Neural crest cell (in vitro differentiated cells): ENCODE measurements around the gene TBC1D19. TPM values are rescaled to one million over a fixed set of nuclear protein-coding genes. Genes with fewer than 3 reads are reported as not detected.
"Not testable (repeated sequence)": the region's sequence is repeated elsewhere in the genome, so short reads cannot be mapped to it uniquely, and the experiment has no call there.

Experiments used
- DNase-seq: peaks from one replicate; pipeline ENCODE4 v3.0.0; 2021; ENCODE audit warnings: low read depth, mixed read lengths, low spot score
- H3K27ac Mint-ChIP-seq: one replicate; pipeline ENCODE4 v1.8.0; 2021; ENCODE audit warnings: mild to moderate bottlenecking, mixed read lengths; ENCODE audit not compliant: unreplicated experiment
- H3K27me3 Mint-ChIP-seq: 2 replicates; pipeline ENCODE4 v1.8.0; 2021; ENCODE audit warnings: low read depth, mild to moderate bottlenecking, mixed read lengths
- H3K36me3 Mint-ChIP-seq: 2 replicates; pipeline ENCODE4 v1.8.0; 2021; ENCODE audit warnings: low read depth, mild to moderate bottlenecking, mixed read lengths
- H3K4me1 Mint-ChIP-seq: 2 replicates; pipeline ENCODE4 v1.8.0; 2021; ENCODE audit warnings: mixed read lengths
- H3K4me3 Mint-ChIP-seq: one replicate; pipeline ENCODE4 v1.8.0; 2021; ENCODE audit warnings: mild to moderate bottlenecking, mixed read lengths
- H3K9me3 Mint-ChIP-seq: 2 replicates; pipeline ENCODE4 v1.8.0; 2021; ENCODE audit warnings: mixed read lengths
- total RNA-seq: library from RNA; stranded (reverse); gene quantifications from 2 replicates; pipeline ENCODE4 v1.2.1, GENCODE V29; 2021
- TF ChIP-seq, protein P1 (sequence below): fragments of 200-600 bp; sonication (generic); conservative IDR thresholded peaks from 2 replicates; pipeline ENCODE4 v1.5.0; 2021; ENCODE audit warnings: antibody characterized with exemption, mild to moderate bottlenecking

Gene TBC1D19
- total RNA-seq, 1 donor from 2014 or later: 9.2 TPM

DNA sequence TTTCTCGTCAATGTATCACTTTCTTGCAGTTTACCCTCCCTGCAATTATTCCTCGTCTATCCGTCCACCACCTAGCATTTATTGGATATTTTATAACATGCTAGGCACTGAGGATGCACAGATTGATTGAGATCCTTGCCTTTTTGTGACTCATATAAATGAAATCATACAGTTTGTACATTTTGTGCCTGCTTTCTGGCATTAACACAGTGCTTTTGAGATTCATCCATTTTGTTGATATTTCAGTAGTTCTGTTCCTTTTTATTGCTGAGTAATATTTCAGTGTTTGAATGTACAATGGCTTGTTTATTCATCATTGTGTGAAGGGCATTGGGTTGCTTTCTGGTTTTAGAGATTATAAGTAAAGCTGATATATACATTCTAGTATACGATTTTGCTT lies 841 bp downstream of the TBC1D19 start:
- H3K9me3 Mint-ChIP-seq: no peaks in the 10 kb centered on the region

DNA sequence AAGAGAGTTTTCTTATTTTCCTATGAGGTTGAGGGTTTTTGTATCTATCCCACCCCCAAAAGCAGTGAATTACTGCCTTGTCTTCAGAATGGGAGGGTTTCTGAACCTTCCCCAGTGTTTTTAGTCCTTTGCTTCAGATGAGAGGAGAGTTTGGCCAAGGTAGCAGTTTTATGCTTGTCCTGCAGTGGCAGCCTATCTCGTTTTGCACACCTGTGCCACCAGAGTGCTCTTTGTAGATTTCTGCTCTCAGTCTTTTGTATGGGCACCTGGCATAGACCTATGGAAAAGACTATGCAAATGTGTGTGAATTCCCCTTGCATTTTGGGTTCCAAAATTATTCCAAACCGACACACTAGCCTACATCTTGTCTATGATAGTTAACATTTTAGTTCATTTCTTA lies 5.8 kb downstream of the TBC1D19 start:
- no peaks in the 10 kb centered on the region for H3K27me3 Mint-ChIP-seq
- TF ChIP-seq, protein P1, sequence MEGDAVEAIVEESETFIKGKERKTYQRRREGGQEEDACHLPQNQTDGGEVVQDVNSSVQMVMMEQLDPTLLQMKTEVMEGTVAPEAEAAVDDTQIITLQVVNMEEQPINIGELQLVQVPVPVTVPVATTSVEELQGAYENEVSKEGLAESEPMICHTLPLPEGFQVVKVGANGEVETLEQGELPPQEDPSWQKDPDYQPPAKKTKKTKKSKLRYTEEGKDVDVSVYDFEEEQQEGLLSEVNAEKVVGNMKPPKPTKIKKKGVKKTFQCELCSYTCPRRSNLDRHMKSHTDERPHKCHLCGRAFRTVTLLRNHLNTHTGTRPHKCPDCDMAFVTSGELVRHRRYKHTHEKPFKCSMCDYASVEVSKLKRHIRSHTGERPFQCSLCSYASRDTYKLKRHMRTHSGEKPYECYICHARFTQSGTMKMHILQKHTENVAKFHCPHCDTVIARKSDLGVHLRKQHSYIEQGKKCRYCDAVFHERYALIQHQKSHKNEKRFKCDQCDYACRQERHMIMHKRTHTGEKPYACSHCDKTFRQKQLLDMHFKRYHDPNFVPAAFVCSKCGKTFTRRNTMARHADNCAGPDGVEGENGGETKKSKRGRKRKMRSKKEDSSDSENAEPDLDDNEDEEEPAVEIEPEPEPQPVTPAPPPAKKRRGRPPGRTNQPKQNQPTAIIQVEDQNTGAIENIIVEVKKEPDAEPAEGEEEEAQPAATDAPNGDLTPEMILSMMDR: no peak
- no peak for DNase-seq
- peaks cover 15% of the 10 kb centered on the region for H3K36me3 Mint-ChIP-seq
- H3K4me3 Mint-ChIP-seq: no peak overlapping the region
- H3K9me3 Mint-ChIP-seq: peaks cover 6% of the 10 kb centered on the region
- H3K4me1 Mint-ChIP-seq: peaks cover 9% of the 10 kb centered on the region
- H3K27ac Mint-ChIP-seq: no peak overlapping the region

More for the DNA sequence above, 841 bp downstream of the TBC1D19 start:
- Mint-ChIP-seq H3K27ac (peak overlapping the region; percentile 68), H3K4me1 (peaks cover 27% of the 10 kb centered on the region), H3K36me3 (peaks cover 5% of the 10 kb centered on the region), H3K27me3 (no peaks in the 10 kb centered on the region), H3K4me3 (peak overlapping the region; percentile 99)
- TF ChIP-seq, protein P1: no peak
- DNase-seq: no peak

DNA sequence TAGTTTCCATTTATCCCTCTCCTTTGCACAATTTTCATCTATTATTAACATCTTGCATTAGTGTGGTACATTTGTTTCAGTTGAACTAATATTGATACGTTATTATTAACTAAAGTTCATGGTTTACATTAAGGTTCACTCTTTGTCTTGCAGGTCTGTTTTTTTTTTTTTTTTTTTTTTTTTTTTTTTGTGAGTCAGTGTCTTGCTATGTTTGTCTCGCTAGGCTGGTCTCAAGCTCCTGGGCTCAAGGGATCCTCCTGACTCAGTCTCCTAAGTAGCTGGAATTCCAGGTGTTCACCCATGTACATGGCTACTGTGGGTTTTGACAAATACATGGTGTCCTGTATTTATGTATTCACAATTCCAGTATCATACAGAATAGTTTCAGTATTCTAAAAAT lies 6.8 kb downstream of the TBC1D19 start:
- H3K27me3 Mint-ChIP-seq: no peaks in the 10 kb centered on the region
- no peak overlapping the region for H3K27ac Mint-ChIP-seq
- peaks cover 19% of the 10 kb centered on the region for H3K36me3 Mint-ChIP-seq
- peaks cover 9% of the 10 kb centered on the region for H3K9me3 Mint-ChIP-seq
- TF ChIP-seq, protein P1: no peak
- no peak overlapping the region for H3K4me3 Mint-ChIP-seq
- H3K4me1 Mint-ChIP-seq: no peaks in the 10 kb centered on the region
- DNase-seq: no peak

DNA sequence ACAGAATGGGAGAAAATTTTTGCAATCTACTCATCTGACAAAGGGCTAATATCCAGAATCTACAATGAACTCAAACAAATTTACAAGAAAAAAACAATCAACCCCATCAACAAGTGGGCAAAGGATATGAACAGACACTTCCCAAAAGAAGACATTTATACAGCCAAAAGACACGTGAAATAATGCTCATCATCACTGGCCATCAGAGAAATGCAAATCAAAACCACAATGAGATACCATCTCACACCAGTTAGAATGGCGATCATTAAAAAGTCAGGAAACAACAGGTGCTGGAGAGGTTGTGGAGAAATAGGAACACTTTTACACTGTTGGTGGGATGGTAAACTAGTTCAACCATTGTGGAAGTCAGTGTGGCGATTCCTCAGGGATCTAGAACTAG lies 9.7 kb downstream of the TBC1D19 start:
- peaks cover 16% of the 10 kb centered on the region for H3K36me3 Mint-ChIP-seq
- H3K4me3 Mint-ChIP-seq, H3K27ac Mint-ChIP-seq, DNase-seq, H3K4me1 Mint-ChIP-seq, H3K27me3 Mint-ChIP-seq, H3K9me3 Mint-ChIP-seq: not testable (repeated sequence)

DNA sequence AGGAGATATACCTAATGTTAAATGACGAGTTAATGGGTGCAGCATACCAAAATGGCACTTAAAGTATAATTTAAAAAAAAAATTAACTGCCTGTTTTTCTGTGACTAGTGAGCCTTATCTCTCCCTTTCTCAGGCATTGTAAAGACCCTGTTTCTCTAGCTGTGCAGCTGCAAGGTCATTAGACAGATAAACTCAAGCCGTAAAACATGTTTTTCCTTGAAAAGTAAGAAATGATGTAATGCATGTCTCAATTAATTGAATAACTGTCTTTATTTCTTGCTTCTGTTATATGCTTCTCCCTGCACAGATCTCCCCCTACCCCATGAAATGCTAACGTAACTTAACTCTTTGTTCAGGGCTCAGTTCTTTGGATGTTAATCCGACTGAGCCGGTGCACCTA lies 10.5 kb downstream of the TBC1D19 start:
- H3K27ac Mint-ChIP-seq: no peak overlapping the region
- H3K4me3 Mint-ChIP-seq: no peak overlapping the region
- no peaks in the 10 kb centered on the region for H3K4me1 Mint-ChIP-seq
- H3K36me3 Mint-ChIP-seq: peaks cover 15% of the 10 kb centered on the region
- peaks cover 9% of the 10 kb centered on the region for H3K9me3 Mint-ChIP-seq
- H3K27me3 Mint-ChIP-seq: no peaks in the 10 kb centered on the region
- TF ChIP-seq, protein P1: no peak
- DNase-seq: no peak

DNA sequence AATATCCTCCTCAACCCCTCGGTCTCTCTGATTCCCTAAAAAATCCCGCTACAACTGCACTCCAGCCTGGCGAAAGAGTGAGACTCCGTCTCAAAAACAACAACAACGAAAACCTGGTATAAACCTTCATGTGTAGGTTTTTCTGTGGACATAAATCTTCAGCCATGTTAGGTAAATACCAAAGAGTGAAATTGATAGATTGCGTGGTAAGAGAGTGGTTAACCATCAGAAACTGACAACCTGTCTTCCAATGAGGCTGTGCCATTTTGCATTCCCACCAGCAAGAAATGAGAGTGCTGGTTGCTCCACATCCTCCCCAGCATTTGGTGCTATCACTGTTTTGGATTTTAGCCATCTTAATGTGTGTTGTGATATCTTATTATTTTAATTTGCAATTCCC lies 10.9 kb downstream of the TBC1D19 start:
- no peak for DNase-seq
- Mint-ChIP-seq H3K4me1 (no peaks in the 10 kb centered on the region), H3K9me3 (peaks cover 9% of the 10 kb centered on the region), H3K36me3 (peaks cover 14% of the 10 kb centered on the region), H3K27ac (no peak overlapping the region), H3K27me3 (no peaks in the 10 kb centered on the region), H3K4me3 (no peak overlapping the region)
- TF ChIP-seq, protein P1: no peak
